SK-N-SH (cell line): Measurements from ENCODE around the gene TSHZ3. TPM values are rescaled to one million over a fixed set of nuclear protein-coding genes. Genes with fewer than 3 reads are reported as not detected.

Experiments
- CTCF ChIA-PET: fragments of 300-600, 350-600 bp; formaldehyde crosslinking; extraction: SDS; loops from one replicate; lab custom pipeline; 2021; lab: Yijun Ruan, JAX
- POLR2A ChIA-PET: fragments of 350-600 bp; sonication (Branson Sonifier 250); formaldehyde crosslinking; extraction: SDS; loops from one replicate; lab custom pipeline; 2020; ENCODE audit warnings: antibody characterized with exemption, inconsistent platforms; lab: Yijun Ruan, JAX
- DNase-seq: peaks from one replicate; pipeline ENCODE4 v3.0.0; 2012
- H2AFZ ChIP-seq: fragments of 200-600 bp; sonication (generic); 2 replicates; pipeline ENCODE4 v1.8.1; 2016; ENCODE audit warnings: antibody characterized with exemption, mild to moderate bottlenecking, low read depth
- H3F3A ChIP-seq: fragments of 200-600 bp; sonication (generic); replicated peaks from 2 replicates; pipeline ENCODE3; 2016; ENCODE audit warnings: antibody characterized with exemption, mild to moderate bottlenecking; ENCODE audit not compliant: insufficient read depth
- H3K27ac ChIP-seq, 2 experiments: fragments of 200-500 bp in 1 of 2; fragments of 200-600 bp in 1 of 2; sonication (Bioruptor generic) in 1 of 2; sonication (generic), shearing (Covaris generic) in 1 of 2; 2 replicates each; pipeline versions ENCODE4 v1.5.1 to v1.6.1; 2014 to 2016; ENCODE audit warnings: low read depth in 2 of 2, inconsistent platforms in 1 of 2, low read length in 1 of 2, mild to moderate bottlenecking in 1 of 2, mixed read lengths in 1 of 2
- H3K27me3 ChIP-seq: fragments of 200-600 bp; sonication (generic), shearing (Covaris generic); 2 replicates; pipeline ENCODE4 v1.6.1; 2016; ENCODE audit warnings: mixed run types; ENCODE audit not compliant: insufficient read depth
- H3K36me3 ChIP-seq, 2 experiments: fragments of 200-500 bp in 1 of 2; fragments of 200-600 bp in 1 of 2; sonication (Bioruptor generic) in 1 of 2; sonication (generic) in 1 of 2; replicated peaks in 1 of 2; 2 replicates each; pipeline versions ENCODE3 to v1.5.1; 2014 to 2016; ENCODE audit warnings: low read length in 1 of 2, mild to moderate bottlenecking in 1 of 2; ENCODE audit not compliant: insufficient read depth in 2 of 2, control insufficient read depth in 1 of 2
- H3K4me1 ChIP-seq, 2 experiments: fragments of 200-500 bp in 1 of 2; fragments of 200-600 bp in 1 of 2; sonication (Bioruptor generic) in 1 of 2; sonication (generic), shearing (Covaris generic) in 1 of 2; 2 replicates each; pipeline versions ENCODE4 v1.5.1 to v1.6.1; 2014 to 2016; ENCODE audit warnings: low read depth in 1 of 2, low read length in 1 of 2, mixed run types in 1 of 2; ENCODE audit not compliant: insufficient read depth in 2 of 2, control insufficient read depth in 1 of 2
- H3K4me2 ChIP-seq: fragments of 200-600 bp; sonication (generic), shearing (Covaris generic); 2 replicates; pipeline ENCODE4 v1.6.1; 2017; ENCODE audit warnings: mixed run types
- H3K4me3 ChIP-seq, 2 experiments: fragments of 200-500 bp in 1 of 2; fragments of 200-600 bp in 1 of 2; sonication (Bioruptor generic) in 1 of 2; sonication (generic), shearing (Covaris generic) in 1 of 2; 2 replicates each; pipeline versions ENCODE4 v1.5.1 to v1.8.1; 2014 to 2016; ENCODE audit warnings: low read depth in 2 of 2, inconsistent platforms in 1 of 2, low read length in 1 of 2, mild to moderate bottlenecking in 1 of 2, mixed read lengths in 1 of 2, moderate library complexity in 1 of 2
- H3K79me2 ChIP-seq: fragments of 200-600 bp; sonication (generic); 2 replicates; pipeline ENCODE4 v1.8.1; 2017; ENCODE audit warnings: mild to moderate bottlenecking; ENCODE audit not compliant: insufficient read depth
- H3K9ac ChIP-seq: fragments of 200-600 bp; sonication (generic); 2 replicates; pipeline ENCODE4 v1.6.1; 2017; ENCODE audit warnings: mixed run types
- H3K9me2 ChIP-seq: fragments of 200-600 bp; sonication (generic); 2 replicates; pipeline ENCODE4 v1.6.1; 2017; ENCODE audit warnings: mixed run types
- H3K9me3 ChIP-seq: fragments of 200-600 bp; sonication (generic); 2 replicates; pipeline ENCODE4 v1.6.1; 2017; ENCODE audit warnings: mixed run types, mild to moderate bottlenecking, moderate library complexity
- H4K20me1 ChIP-seq: fragments of 200-600 bp; sonication (generic); 2 replicates; pipeline ENCODE4 v1.6.1; 2017; ENCODE audit warnings: mild to moderate bottlenecking, mixed run types; ENCODE audit not compliant: insufficient read depth
- CHD2 ChIP-seq: fragments of 150-350 bp; IDR thresholded peaks from 2 replicates; pipeline ENCODE4 v1.6.1; 2018; ENCODE audit warnings: low read length; ENCODE audit not compliant: partially characterized antibody
- EP300 ChIP-seq, 2 experiments: IDR thresholded peaks; 2 replicates each; pipeline versions ENCODE4 v1.4.0 to v1.6.1; 2012; ENCODE audit warnings: borderline replicate concordance in 1 of 2, low read depth in 1 of 2, low read length in 1 of 2
- FOXJ3 ChIP-seq: sonication (generic); formaldehyde crosslinking; IDR thresholded peaks from 2 replicates; pipeline ENCODE4 v1.5.1; 2020; ENCODE audit warnings: mild to moderate bottlenecking, missing genetic modification reagents
- GATA2 ChIP-seq: sonication (generic); formaldehyde crosslinking; IDR thresholded peaks from 2 replicates; pipeline ENCODE4 v1.5.0; 2020; ENCODE audit warnings: mild to moderate bottlenecking, missing genetic modification reagents
- JUND ChIP-seq: IDR thresholded peaks from 2 replicates; pipeline ENCODE4 v1.4.0; 2012
- MEF2A ChIP-seq: IDR thresholded peaks from 2 replicates; pipeline ENCODE4 v1.4.0; 2012; ENCODE audit warnings: low read depth, borderline replicate concordance
- POLR2AphosphoS5 ChIP-seq: IDR thresholded peaks from 2 replicates; pipeline ENCODE4 v1.6.1; 2012; ENCODE audit warnings: low read depth, low read length
- RCOR1 ChIP-seq: fragments of 150-350 bp; IDR thresholded peaks from 2 replicates; pipeline ENCODE4 v1.6.1; 2017; ENCODE audit warnings: antibody characterized with exemption, low read length
- RXRA ChIP-seq: IDR thresholded peaks from 2 replicates; pipeline ENCODE4 v1.4.0; 2012; ENCODE audit warnings: low read depth, mild to moderate bottlenecking, borderline replicate concordance
- SIN3A ChIP-seq: IDR thresholded peaks from 2 replicates; pipeline ENCODE4 v1.6.1; 2012; ENCODE audit warnings: low read depth, mild to moderate bottlenecking, low read length, moderate library complexity, borderline replicate concordance
- SMC3 ChIP-seq: IDR thresholded peaks from 2 replicates; pipeline ENCODE4 v1.6.1; 2012; ENCODE audit warnings: low read depth, low read length, improper control_type of control experiment
- TCF12 ChIP-seq: IDR thresholded peaks from 2 replicates; pipeline ENCODE4 v1.4.0; 2012
- TEAD4 ChIP-seq: IDR thresholded peaks from 2 replicates; pipeline ENCODE4 v1.4.0; 2012; ENCODE audit warnings: mild to moderate bottlenecking, borderline replicate concordance; ENCODE audit not compliant: insufficient read depth
- WGBS: methylation state at CpG from one replicate; pipeline ENCODE4 v1.1.6; 2017; ENCODE audit warnings: low lambda C conversion rate; 5-methylcytosine and 5-hydroxymethylcytosine counted together
- polyA plus RNA-seq, 3 experiments: library from polyadenylated mRNA; depleted of rRNA; stranded (reverse); fragments of >200 nt; gene quantifications; 2 replicates each; pipeline ENCODE4 v1.2.3, GENCODE V29; 2012
- TF ChIP-seq, protein P1 (sequence below): IDR thresholded peaks from 2 replicates; pipeline ENCODE4 v1.6.1; 2012; ENCODE audit warnings: mild to moderate bottlenecking, low read depth, low read length, moderate library complexity
- TF ChIP-seq, protein P2 (sequence below): IDR thresholded peaks from 2 replicates; pipeline ENCODE4 v1.4.0; 2012; ENCODE audit warnings: low read depth, borderline replicate concordance
- TF ChIP-seq, protein P3 (sequence below): IDR thresholded peaks from 2 replicates; pipeline ENCODE4; 2012
- TF ChIP-seq, protein P4 (sequence below): fragments of 150-350 bp; IDR thresholded peaks from 2 replicates; pipeline ENCODE4 v1.6.1; 2016; ENCODE audit warnings: mild to moderate bottlenecking, low read depth, low read length

Gene TSHZ3
- polyA plus RNA-seq, 1 of the 3 experiments (the other 2 are of a cell fraction), result 3.3 TPM

DNA sequence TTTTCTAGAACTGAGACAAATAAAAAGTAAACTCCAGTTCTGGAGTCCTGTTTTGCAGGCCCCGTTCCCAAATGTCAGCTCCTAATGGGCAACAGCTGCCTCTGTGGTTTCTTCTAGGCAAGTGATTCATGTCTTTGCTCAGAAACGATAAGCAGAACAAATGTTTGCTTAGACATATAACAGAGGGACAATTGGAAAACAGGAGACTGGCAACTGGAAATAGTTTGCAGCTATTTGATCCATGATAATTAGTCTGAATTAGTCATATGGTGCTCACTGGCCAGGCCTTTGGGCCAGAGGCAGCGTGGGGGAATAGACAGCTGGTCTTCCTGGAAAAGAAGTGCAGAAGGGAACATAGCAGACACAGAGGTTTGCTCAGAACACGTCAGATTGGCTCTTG lies 29.2 kb upstream of the TSHZ3 start (continued):
- peak; percentile 79 for TF ChIP-seq TEAD4
- TF ChIP-seq, protein P1, sequence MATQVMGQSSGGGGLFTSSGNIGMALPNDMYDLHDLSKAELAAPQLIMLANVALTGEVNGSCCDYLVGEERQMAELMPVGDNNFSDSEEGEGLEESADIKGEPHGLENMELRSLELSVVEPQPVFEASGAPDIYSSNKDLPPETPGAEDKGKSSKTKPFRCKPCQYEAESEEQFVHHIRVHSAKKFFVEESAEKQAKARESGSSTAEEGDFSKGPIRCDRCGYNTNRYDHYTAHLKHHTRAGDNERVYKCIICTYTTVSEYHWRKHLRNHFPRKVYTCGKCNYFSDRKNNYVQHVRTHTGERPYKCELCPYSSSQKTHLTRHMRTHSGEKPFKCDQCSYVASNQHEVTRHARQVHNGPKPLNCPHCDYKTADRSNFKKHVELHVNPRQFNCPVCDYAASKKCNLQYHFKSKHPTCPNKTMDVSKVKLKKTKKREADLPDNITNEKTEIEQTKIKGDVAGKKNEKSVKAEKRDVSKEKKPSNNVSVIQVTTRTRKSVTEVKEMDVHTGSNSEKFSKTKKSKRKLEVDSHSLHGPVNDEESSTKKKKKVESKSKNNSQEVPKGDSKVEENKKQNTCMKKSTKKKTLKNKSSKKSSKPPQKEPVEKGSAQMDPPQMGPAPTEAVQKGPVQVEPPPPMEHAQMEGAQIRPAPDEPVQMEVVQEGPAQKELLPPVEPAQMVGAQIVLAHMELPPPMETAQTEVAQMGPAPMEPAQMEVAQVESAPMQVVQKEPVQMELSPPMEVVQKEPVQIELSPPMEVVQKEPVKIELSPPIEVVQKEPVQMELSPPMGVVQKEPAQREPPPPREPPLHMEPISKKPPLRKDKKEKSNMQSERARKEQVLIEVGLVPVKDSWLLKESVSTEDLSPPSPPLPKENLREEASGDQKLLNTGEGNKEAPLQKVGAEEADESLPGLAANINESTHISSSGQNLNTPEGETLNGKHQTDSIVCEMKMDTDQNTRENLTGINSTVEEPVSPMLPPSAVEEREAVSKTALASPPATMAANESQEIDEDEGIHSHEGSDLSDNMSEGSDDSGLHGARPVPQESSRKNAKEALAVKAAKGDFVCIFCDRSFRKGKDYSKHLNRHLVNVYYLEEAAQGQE, result no peak
- TF ChIP-seq SMC3, result no peak
- TF ChIP-seq RXRA, result peak; percentile 76; the same call in 1 of the 2 replicates
- TF ChIP-seq POLR2AphosphoS5, result peak; percentile 94
- TF ChIP-seq RCOR1, result peak; percentile 98

DNA sequence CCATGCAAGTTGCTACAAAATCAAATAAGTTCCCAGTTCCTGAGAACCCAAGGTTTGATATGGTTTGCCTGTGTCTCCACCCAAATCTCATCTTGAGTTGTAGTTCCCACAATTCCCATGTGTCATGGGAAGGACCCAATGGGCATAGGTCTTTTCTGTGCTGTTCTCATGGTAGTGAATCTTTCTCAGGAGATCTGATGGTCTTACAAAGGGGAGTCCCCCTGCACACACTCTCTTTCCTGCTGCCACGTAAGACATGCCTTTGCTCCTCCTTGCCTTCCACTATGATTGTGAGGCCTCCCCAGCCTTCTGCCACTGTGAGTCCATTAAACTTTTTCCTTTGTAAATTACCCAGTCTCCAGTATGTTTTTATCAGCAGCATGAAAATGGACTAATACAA lies 28.5 kb upstream of the TSHZ3 start:
- TF ChIP-seq, protein P2, sequence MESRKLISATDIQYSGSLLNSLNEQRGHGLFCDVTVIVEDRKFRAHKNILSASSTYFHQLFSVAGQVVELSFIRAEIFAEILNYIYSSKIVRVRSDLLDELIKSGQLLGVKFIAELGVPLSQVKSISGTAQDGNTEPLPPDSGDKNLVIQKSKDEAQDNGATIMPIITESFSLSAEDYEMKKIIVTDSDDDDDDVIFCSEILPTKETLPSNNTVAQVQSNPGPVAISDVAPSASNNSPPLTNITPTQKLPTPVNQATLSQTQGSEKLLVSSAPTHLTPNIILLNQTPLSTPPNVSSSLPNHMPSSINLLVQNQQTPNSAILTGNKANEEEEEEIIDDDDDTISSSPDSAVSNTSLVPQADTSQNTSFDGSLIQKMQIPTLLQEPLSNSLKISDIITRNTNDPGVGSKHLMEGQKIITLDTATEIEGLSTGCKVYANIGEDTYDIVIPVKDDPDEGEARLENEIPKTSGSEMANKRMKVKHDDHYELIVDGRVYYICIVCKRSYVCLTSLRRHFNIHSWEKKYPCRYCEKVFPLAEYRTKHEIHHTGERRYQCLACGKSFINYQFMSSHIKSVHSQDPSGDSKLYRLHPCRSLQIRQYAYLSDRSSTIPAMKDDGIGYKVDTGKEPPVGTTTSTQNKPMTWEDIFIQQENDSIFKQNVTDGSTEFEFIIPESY, result no peak
- no peak for TF ChIP-seq JUND
- no peaks in the 10 kb centered on the region for H3K79me2 ChIP-seq
- CTCF ChIA-PET, result no interaction called here
- H4K20me1 ChIP-seq, result peaks cover 4% of the 10 kb centered on the region; the same call in 1 of the 2 replicates
- no peaks in the 10 kb centered on the region for H3K9me2 ChIP-seq
- POLR2A ChIA-PET, result no interaction called here
- no peak overlapping the region for H2AFZ ChIP-seq
- no peak overlapping the region; a peak in 1 of 4 replicates for H3K4me3 ChIP-seq
- H3K4me1 ChIP-seq, result peaks cover 5 to 15% of the 10 kb centered on the region in 2 experiments; a peak in 1 of 4 replicates
- peaks cover 19% of the 10 kb centered on the region for H3F3A ChIP-seq
- H3K27me3 ChIP-seq, result no peaks in the 10 kb centered on the region
- 72% methylated on average over 1 of the region's 1 CpG for WGBS
- no peak overlapping the region for H3K9ac ChIP-seq
- peak overlapping the region; percentile 37; the same call in 1 of the 2 replicates for H3K4me2 ChIP-seq
- no peaks in the 10 kb centered on the region for H3K9me3 ChIP-seq
- DNase-seq, result no peak
- H3K36me3 ChIP-seq, result no peaks in the 10 kb centered on the region
- H3K27ac ChIP-seq, result peak overlapping the region; percentile 54 to 88

DNA sequence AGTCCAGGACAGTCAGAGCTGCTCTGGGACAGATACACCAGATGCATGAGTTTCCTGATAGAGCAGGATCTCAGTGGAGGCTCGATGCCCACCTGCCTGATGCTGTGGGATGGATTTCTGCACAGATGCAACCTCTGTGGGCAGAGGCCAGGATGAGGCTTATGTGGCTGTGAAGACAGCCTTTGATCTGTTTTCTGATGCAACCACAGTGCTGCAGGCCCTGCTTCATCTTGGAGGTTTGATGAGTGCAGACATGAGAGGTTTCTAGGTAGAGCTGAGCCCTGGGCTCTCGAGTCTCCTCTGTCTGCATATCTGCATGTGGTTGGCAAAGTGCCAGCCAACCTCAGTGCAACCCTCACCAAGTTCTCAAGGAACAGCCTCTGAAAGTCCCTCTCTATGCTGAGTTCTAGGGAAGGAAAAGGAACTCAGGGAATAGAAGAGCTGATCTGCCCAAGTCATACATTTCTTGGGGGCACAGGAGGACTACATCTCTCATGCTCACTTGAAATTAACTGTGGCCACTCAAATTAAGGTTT lies 23.1 kb upstream of the TSHZ3 start:
- 32% methylated on average over 2 of the region's 2 CpGs for WGBS
- Histone ChIP-seq H3F3A (no peaks in the 10 kb centered on the region), H3K9me3 (no peaks in the 10 kb centered on the region), H3K4me1 (peaks cover 0 to 9% of the 10 kb centered on the region in 2 experiments; a peak in 1 of 4 replicates), H3K9me2 (no peaks in the 10 kb centered on the region), H3K4me3 (no peak overlapping the region), H3K79me2 (no peaks in the 10 kb centered on the region), H3K27ac (no peak overlapping the region), H3K36me3 (no peaks in the 10 kb centered on the region), H3K9ac (no peak overlapping the region), H3K27me3 (no peaks in the 10 kb centered on the region), H4K20me1 (no peaks in the 10 kb centered on the region), H2AFZ (no peak overlapping the region), H3K4me2 (no peak overlapping the region)
- CTCF ChIA-PET, result interaction anchor here (1.1 to 1.2 kb wide), 2 partner anchors 9 to 35 kb away, joined by 3 to 4 read pairs; no protein-coding TSS in a partner anchor
- no peak for DNase-seq
- POLR2A ChIA-PET, result no interaction called here
- TF ChIP-seq RCOR1 (no peak), SIN3A (no peak), CHD2 (no peak), TCF12 (no peak), GATA2 (CRISPR knock-in tag) (no peak), MEF2A (no peak), EP300 (IDR thresholded peaks at IDR 0.05; ENCODE audit: borderline replicate concordance in 1 of 2, low read depth in 1 of 2, low read length in 1 of 2) (no peak), TEAD4 (no peak), FOXJ3 (CRISPR knock-in tag) (no peak)
- TF ChIP-seq, protein P3, sequence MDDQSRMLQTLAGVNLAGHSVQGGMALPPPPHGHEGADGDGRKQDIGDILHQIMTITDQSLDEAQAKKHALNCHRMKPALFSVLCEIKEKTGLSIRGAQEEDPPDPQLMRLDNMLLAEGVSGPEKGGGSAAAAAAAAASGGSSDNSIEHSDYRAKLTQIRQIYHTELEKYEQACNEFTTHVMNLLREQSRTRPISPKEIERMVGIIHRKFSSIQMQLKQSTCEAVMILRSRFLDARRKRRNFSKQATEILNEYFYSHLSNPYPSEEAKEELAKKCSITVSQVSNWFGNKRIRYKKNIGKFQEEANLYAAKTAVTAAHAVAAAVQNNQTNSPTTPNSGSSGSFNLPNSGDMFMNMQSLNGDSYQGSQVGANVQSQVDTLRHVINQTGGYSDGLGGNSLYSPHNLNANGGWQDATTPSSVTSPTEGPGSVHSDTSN, result no peak
- TF ChIP-seq, protein P4, sequence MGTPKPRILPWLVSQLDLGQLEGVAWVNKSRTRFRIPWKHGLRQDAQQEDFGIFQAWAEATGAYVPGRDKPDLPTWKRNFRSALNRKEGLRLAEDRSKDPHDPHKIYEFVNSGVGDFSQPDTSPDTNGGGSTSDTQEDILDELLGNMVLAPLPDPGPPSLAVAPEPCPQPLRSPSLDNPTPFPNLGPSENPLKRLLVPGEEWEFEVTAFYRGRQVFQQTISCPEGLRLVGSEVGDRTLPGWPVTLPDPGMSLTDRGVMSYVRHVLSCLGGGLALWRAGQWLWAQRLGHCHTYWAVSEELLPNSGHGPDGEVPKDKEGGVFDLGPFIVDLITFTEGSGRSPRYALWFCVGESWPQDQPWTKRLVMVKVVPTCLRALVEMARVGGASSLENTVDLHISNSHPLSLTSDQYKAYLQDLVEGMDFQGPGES, result no peak
